Memory B cell (primary cell): ENCODE measurements around the gene TP53BP2.

ENCODE experiments used
- ATAC-seq: fragments of 150-1000 bp; cut with Tn5 transposase; 2 replicates; pipeline ENCODE4 v1.10.0; 2021; ENCODE audit warnings: low read depth, mild to moderate bottlenecking, moderate library complexity
- DNase-seq, 2 donors: peaks; one replicate each; pipeline ENCODE4 v3.0.0; 2022; ENCODE audit warnings: low spot score in 2 of 2
- H3K27ac Mint-ChIP-seq: one replicate; pipeline ENCODE4 v1.8.0; 2022; ENCODE audit warnings: mild to moderate bottlenecking, moderate library complexity, mixed read lengths
- H3K27me3 Mint-ChIP-seq: one replicate; pipeline ENCODE4 v1.8.0; 2022; ENCODE audit warnings: mixed read lengths
- H3K36me3 Mint-ChIP-seq: one replicate; pipeline ENCODE4 v1.8.0; 2022; ENCODE audit warnings: mild to moderate bottlenecking, mixed read lengths
- H3K4me1 Mint-ChIP-seq: one replicate; pipeline ENCODE4 v1.8.0; 2022; ENCODE audit warnings: mixed read lengths
- H3K4me3 Mint-ChIP-seq: one replicate; pipeline ENCODE4 v1.8.0; 2022; ENCODE audit warnings: mild to moderate bottlenecking, moderate library complexity, mixed read lengths
- H3K9me3 Mint-ChIP-seq: one replicate; pipeline ENCODE4 v1.8.0; 2022; ENCODE audit warnings: mixed read lengths

The TP53BP2 gene

GRCh38 chr1:223784541-223784940 lies 61.2 kb downstream of the TP53BP2 start:
- DNase-seq (no peak), ATAC-seq (no peak)
- no peak overlapping the region for H3K4me3 Mint-ChIP-seq
- no peaks in the 10 kb centered on the region for H3K9me3 Mint-ChIP-seq
- H3K4me1 Mint-ChIP-seq = no peaks in the 10 kb centered on the region
- no peak overlapping the region for H3K27ac Mint-ChIP-seq
- H3K36me3 Mint-ChIP-seq = peaks cover 20% of the 10 kb centered on the region
- no peaks in the 10 kb centered on the region for H3K27me3 Mint-ChIP-seq

GRCh38 chr1:223783676-223784075 lies 62.1 kb downstream of the TP53BP2 start:
- Mint-ChIP-seq H3K9me3 (no peaks in the 10 kb centered on the region), H3K36me3 (peaks cover 19% of the 10 kb centered on the region), H3K4me3 (no peak overlapping the region), H3K27ac (no peak overlapping the region), H3K27me3 (no peaks in the 10 kb centered on the region), H3K4me1 (no peaks in the 10 kb centered on the region)
- DNase-seq = no peak
- ATAC-seq = no peak

GRCh38 chr1:223780949-223781348 lies 64.8 kb downstream of the TP53BP2 start:
- peaks cover 31% of the 10 kb centered on the region for H3K36me3 Mint-ChIP-seq
- H3K27me3 Mint-ChIP-seq = no peaks in the 10 kb centered on the region
- peaks cover 5% of the 10 kb centered on the region for H3K4me1 Mint-ChIP-seq
- no peaks in the 10 kb centered on the region for H3K9me3 Mint-ChIP-seq
- peak overlapping the region; percentile 26 for H3K27ac Mint-ChIP-seq
- H3K4me3 Mint-ChIP-seq = no peak overlapping the region
- DNase-seq = no peak
- ATAC-seq = no peak

DNA sequence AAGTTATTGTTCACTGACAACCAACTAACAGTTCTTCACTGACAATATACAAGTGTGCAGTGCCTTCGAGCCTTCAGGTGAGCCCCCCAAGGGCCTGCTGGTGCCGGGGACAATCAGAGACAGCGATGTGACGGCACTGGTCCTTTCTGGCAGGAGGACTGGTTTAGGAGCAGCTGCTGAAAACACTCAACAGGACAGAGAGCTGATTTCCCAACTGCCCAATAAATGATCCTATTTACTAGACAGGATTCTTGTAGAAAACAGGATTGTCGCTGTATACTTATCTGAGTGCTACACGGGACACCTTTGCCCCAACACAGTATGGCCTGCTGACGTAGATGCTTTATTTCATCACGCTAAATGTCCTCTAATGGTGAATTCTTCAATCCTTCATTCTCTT lies 65.4 kb downstream of the TP53BP2 start:
- no peak for DNase-seq
- Mint-ChIP-seq H3K27ac (no peak overlapping the region), H3K36me3 (peaks cover 29% of the 10 kb centered on the region)

GRCh38 chr1:223776826-223777454 lies 68.8 kb downstream of the TP53BP2 start:
- Mint-ChIP-seq H3K9me3 (no peaks in the 10 kb centered on the region), H3K4me1 (peaks cover 8% of the 10 kb centered on the region), H3K36me3 (peaks cover 35% of the 10 kb centered on the region)

More for the DNA sequence above, 65.4 kb downstream of the TP53BP2 start:
- no peak overlapping the region for H3K4me3 Mint-ChIP-seq
- no peaks in the 10 kb centered on the region for H3K27me3 Mint-ChIP-seq
- ATAC-seq = no peak
- peaks cover 6% of the 10 kb centered on the region for H3K4me1 Mint-ChIP-seq
- H3K9me3 Mint-ChIP-seq = no peaks in the 10 kb centered on the region

DNA sequence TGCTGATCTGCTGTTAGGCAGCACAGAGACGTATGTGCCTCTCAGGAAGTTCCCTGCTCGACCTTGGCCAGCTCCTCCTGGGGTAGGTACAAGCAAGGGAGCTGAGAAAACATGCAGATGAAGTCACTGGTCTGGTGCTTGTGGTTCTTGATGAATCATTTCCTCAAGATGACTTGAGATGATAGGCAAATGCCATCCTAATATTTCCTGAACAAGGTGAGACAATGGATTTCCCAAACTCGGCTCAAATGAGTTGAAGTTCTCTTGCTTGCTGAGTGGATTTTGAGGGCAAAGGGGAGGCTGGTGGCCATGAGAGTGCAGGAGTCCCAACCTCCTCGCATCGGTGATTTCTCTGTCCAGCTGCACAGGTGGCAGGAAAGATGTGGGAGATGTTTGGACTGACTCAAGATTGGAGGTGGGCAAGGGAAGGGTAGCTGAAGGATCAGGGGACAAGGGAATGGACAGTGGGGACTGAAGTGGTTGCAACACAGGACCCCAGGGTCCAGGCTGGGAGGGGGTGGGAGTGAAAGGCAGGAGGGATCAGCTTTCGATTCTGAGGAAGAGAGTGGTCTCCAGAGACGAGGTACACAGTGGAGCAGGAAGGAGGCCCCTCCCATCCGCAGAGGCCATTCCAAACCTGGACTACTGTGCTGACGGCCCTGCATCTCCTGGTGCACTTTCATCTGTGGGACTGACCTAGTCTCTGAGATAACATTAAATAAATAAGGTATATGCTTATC lies 69.5 kb downstream of the TP53BP2 start:
- H3K4me3 Mint-ChIP-seq = no peak overlapping the region
- H3K9me3 Mint-ChIP-seq = no peaks in the 10 kb centered on the region
- H3K27ac Mint-ChIP-seq = peak overlapping the region; percentile 13
- ATAC-seq = no peak
- peaks cover 40% of the 10 kb centered on the region for H3K36me3 Mint-ChIP-seq
- peaks cover 8% of the 10 kb centered on the region for H3K4me1 Mint-ChIP-seq
- DNase-seq = no peak
- H3K27me3 Mint-ChIP-seq = no peaks in the 10 kb centered on the region

More at GRCh38 chr1:223776826-223777454, 68.8 kb downstream of the TP53BP2 start:
- peak overlapping the region; percentile 13 for H3K27ac Mint-ChIP-seq
- no peaks in the 10 kb centered on the region for H3K27me3 Mint-ChIP-seq
- no peak overlapping the region for H3K4me3 Mint-ChIP-seq
- ATAC-seq (no peak), DNase-seq (no peak)

DNA sequence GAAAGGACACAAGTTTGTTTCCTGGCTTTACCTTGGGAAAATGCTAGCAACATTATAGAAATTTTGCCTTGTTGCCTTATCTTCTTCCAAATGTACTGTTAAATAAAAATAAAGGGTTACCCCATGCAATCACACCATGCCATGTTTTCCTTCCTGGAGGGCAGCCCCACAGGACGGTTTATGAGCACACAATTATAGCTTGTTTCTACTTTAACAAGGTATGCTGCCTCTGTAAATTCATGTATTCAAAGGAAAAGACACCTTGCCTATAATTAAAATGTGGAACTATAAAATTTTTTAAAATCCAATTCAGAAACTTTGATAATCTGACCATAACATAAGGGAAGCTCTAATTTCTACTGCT lies 70.1 kb downstream of the TP53BP2 start:
- Mint-ChIP-seq H3K27me3 (no peaks in the 10 kb centered on the region), H3K36me3 (peaks cover 38% of the 10 kb centered on the region), H3K4me3 (no peak overlapping the region), H3K27ac (peak overlapping the region; percentile 13), H3K4me1 (peaks cover 8% of the 10 kb centered on the region), H3K9me3 (no peaks in the 10 kb centered on the region)
- DNase-seq = no peak
- ATAC-seq = no peak

- Mint-ChIP-seq H3K27me3 (no peaks in the 10 kb centered on the region), H3K4me3 (no peak overlapping the region), H3K4me1 (peaks cover 8% of the 10 kb centered on the region), H3K36me3 (peaks cover 38% of the 10 kb centered on the region), H3K9me3 (no peaks in the 10 kb centered on the region), H3K27ac (no peak overlapping the region)
- ATAC-seq (no peak), DNase-seq (no peak)
Observed at GRCh38 chr1:223775054-223775453, 70.7 kb downstream of the TP53BP2 start.

DNA sequence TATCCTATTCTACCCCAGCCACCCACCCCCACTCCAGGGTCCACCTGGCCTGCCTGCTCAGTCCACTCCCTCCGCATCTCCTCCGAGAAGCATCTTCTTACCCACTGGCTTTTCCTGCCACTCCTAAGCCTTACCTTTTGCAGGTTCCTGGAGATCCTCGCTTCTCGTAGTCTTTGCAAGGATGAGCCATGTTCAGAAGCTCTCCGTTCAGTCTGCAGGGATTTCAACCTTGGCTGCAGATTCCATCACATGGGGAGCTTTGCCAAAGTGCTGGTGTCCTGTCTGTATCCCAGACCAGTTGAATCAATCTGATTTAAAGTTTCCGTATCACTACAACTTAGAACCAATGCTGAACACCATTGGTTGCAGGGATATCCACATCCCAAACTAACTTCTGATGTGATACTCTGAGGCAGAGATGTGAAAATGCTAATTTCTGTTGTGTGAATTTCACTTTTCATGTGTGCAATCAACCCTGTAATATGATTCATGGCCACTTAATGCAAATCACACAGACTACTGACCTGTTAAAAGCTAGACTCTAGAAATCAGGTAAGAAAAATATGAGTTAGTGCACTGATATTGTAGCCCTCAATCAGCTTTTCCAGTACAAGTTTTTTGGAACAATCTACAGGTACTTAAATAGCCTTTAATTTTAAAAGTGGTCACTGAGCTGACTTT lies 71.5 kb downstream of the TP53BP2 start:
- no peak for DNase-seq
- H3K27ac Mint-ChIP-seq = no peak overlapping the region
- no peaks in the 10 kb centered on the region for H3K27me3 Mint-ChIP-seq
- no peaks in the 10 kb centered on the region for H3K9me3 Mint-ChIP-seq
- ATAC-seq = no peak
- peaks cover 44% of the 10 kb centered on the region for H3K36me3 Mint-ChIP-seq
- H3K4me1 Mint-ChIP-seq = peaks cover 8% of the 10 kb centered on the region
- H3K4me3 Mint-ChIP-seq = no peak overlapping the region

GRCh38 chr1:223772771-223773160 lies 73.0 kb downstream of the TP53BP2 start:
- ATAC-seq (no peak), DNase-seq (no peak)
- Mint-ChIP-seq H3K4me1 (peaks cover 8% of the 10 kb centered on the region), H3K4me3 (no peak overlapping the region), H3K27ac (peak overlapping the region; percentile 77), H3K36me3 (peaks cover 44% of the 10 kb centered on the region), H3K27me3 (no peaks in the 10 kb centered on the region), H3K9me3 (no peaks in the 10 kb centered on the region)

DNA sequence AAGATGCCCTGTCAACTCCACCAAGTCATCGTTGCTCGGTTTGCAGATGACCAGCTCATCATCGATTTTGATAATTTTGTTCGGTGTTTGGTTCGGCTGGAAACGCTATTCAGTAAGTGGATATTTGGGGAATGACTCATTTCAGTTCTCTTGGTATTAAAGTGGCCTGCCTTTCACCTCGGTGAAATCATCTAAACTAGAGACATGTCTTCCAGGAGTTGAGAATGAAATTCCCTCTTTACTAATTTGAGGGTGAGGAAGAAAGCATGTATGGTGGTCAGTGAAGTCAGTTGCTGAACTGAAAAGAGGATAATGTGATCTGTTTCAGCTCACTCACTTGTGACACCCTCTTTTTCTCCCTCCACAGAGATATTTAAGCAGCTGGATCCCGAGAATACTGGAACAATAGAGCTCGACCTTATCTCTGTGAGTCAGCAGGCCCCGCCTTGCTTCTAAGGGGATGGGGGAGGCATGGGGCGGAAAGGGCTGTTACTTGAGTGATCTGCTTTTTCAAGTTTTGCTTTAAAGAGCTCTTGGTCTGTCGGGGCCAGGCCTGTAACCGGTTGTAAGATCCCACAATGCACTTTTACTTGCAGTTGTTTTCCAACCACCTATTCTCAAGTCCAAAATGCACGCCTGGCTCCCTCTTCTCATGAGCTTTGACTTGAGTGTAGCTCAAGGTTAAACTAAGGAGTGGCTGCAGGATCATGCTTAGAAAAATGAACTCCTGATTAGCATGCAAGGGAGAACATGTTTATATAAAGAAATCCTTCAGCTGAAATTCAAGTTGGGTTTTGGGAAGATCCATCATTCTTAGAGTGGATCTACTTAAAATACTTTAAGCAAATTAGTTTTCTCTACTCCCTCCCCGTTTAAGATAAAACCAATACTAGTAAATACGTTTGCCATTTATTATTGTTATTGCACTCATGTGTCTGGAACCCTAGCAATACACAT lies 73.7 kb downstream of the TP53BP2 start:
- ATAC-seq = no peak

DNA sequence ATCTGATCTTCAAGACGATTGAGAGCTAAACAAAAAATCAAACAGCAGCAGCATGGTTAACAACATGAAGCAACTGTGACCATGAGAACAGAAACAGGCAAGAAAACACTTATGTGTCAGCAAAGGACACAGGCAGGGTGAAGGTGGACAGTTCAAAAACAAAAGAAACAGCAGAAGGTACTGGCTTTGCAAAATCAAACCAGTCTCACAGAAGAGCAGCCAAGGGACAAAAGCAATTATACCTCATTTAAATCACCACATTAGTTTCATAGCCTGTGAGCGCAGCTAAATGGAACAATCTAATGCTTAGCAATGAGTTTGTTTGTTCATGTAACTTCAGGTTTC lies 74.3 kb downstream of the TP53BP2 start:
- no peak for DNase-seq
- peaks cover 8% of the 10 kb centered on the region for H3K4me1 Mint-ChIP-seq
- no peak overlapping the region for H3K4me3 Mint-ChIP-seq
- H3K36me3 Mint-ChIP-seq = peaks cover 36% of the 10 kb centered on the region
- no peaks in the 10 kb centered on the region for H3K27me3 Mint-ChIP-seq
- H3K9me3 Mint-ChIP-seq = no peaks in the 10 kb centered on the region
- no peak for ATAC-seq
- peak overlapping the region; percentile 77 for H3K27ac Mint-ChIP-seq

More for the DNA sequence above, 73.7 kb downstream of the TP53BP2 start:
- H3K27me3 Mint-ChIP-seq = no peaks in the 10 kb centered on the region
- H3K36me3 Mint-ChIP-seq = peaks cover 40% of the 10 kb centered on the region
- H3K27ac Mint-ChIP-seq = peak overlapping the region; percentile 77
- H3K4me3 Mint-ChIP-seq = no peak overlapping the region
- no peaks in the 10 kb centered on the region for H3K9me3 Mint-ChIP-seq
- no peak for DNase-seq
- peaks cover 8% of the 10 kb centered on the region for H3K4me1 Mint-ChIP-seq

- no peak overlapping the region for H3K4me3 Mint-ChIP-seq
- no peak for DNase-seq
- no peaks in the 10 kb centered on the region for H3K9me3 Mint-ChIP-seq
- H3K4me1 Mint-ChIP-seq = peaks cover 3% of the 10 kb centered on the region
- no peak for ATAC-seq
- peak overlapping the region; percentile 77 for H3K27ac Mint-ChIP-seq
- no peaks in the 10 kb centered on the region for H3K27me3 Mint-ChIP-seq
- peaks cover 34% of the 10 kb centered on the region for H3K36me3 Mint-ChIP-seq
Observed at GRCh38 chr1:223770621-223771315, 75.0 kb downstream of the TP53BP2 start.
